Spinal cord (tissue), 10 donors: ENCODE measurements around the gene MAD2L2. TPM values are rescaled to one million over a fixed set of nuclear protein-coding genes. Genes with fewer than 3 reads are reported as not detected.
A peak's percentile ranks its signal among the peaks of the same experiment; 100 is the strongest.

ENCODE experiments used
- DNase-seq, 6 donors: peaks; one replicate each; pipeline versions ENCODE4 v3.0.0 to v3.0.0-alpha.2; 2013 to 2015; ENCODE audit warnings: low spot score in 6 of 6, low read depth in 4 of 6
- H3K27ac ChIP-seq: one replicate; pipeline ENCODE4 v1.5.1; 2013; ENCODE audit warnings: low read depth, low read length, control low read depth
- H3K27me3 ChIP-seq: one replicate; pipeline ENCODE4 v1.6.1; 2013; ENCODE audit warnings: low read length; ENCODE audit not compliant: control insufficient read depth, insufficient read depth
- H3K36me3 ChIP-seq: one replicate; pipeline ENCODE4 v1.6.1; 2013; ENCODE audit warnings: low read length; ENCODE audit not compliant: control insufficient read depth, insufficient read depth
- H3K4me1 ChIP-seq: one replicate; pipeline ENCODE4 v1.6.1; 2013; ENCODE audit warnings: low read length; ENCODE audit not compliant: control insufficient read depth, insufficient read depth
- H3K4me3 ChIP-seq: one replicate; pipeline ENCODE4 v1.5.1; 2013; ENCODE audit warnings: low read depth, low read length, control low read depth
- H3K9me3 ChIP-seq: one replicate; pipeline ENCODE4 v1.6.1; 2013; ENCODE audit warnings: low read length; ENCODE audit not compliant: control insufficient read depth, insufficient read depth
- WGBS: methylation state at CpG from one replicate; pipeline ENCODE4 v1.1.5; 2013; ENCODE audit warnings: missing lambda C conversion rate; ENCODE audit not compliant: insufficient coverage; 5-methylcytosine and 5-hydroxymethylcytosine counted together
- polyA plus RNA-seq, 2 donors: library from polyadenylated mRNA; unstranded; fragments of 120-200 nt; gene quantifications; one replicate each; pipeline ENCODE4 v1.2.1, GENCODE V29; 2013; ENCODE audit not compliant: insufficient read length in 2 of 2
- total RNA-seq, 2 donors: library from RNA; depleted of rRNA in 1 of 2; stranded (reverse); fragments of 120-200 nt in 1 of 2; fragments of >200 nt in 1 of 2; gene quantifications; one replicate each; pipeline versions ENCODE4 v1.2.3 to v1.2.4, GENCODE V29; 2013 to 2014
- donor health status: healthy.

MAD2L2 gene
- total and polyA plus RNA-seq, 4 donors = 27.3 to 70.8 (median 62.3) TPM

DNA sequence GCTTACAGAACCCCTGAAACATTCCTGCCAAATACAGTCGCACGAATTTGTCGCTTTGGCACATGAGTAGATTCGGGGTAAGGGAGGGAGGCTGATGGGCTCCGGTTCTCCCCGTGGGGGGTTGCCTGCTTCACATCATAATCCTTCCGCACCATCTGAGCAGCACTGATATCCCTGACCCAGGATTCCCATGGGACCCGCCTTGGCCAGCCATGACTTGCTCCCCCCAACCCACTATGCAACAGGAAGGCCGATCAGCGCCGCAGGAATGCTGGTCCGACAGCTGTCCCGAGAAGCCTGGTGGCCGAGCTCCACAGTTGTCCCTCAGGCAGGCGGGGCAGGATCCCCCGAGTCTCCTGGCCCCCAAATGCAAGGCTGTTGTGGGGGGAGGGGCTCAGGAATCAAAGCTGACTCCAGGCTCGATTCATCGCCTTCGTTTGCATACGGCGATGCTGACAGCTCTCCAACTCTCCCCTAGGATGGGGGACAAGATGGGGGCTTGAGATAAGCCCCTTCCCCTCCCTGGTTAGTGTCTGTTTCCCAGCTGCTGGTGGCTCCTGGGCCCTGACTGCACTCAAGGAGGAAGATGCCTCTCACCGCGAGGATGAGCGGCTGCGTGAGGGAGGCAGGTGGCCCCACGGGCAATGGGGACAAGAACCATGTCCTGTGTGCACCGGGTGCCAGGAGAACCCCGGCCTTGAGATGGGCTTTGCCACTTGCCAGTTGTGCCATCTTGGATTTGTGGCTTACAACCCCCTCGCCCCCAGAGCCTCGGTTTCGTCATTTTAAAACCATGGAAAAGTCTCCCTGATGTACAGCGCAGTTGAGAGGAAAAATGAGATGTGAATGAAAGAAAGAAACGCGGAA, 19.9 kb upstream of the MAD2L2 start:
- peaks cover 53% of the 10 kb centered on the region for H3K4me1 ChIP-seq
- no peaks in the 10 kb centered on the region for H3K36me3 ChIP-seq
- peaks cover 2% of the 10 kb centered on the region for H3K27me3 ChIP-seq
- WGBS = 12% methylated on average over 16 of the region's 34 CpGs
- H3K27ac ChIP-seq = peak overlapping the region; percentile 77
- peak in 2 of 6 donors; percentile 67 to 86 for DNase-seq
- no peaks in the 10 kb centered on the region for H3K9me3 ChIP-seq
- no peak overlapping the region for H3K4me3 ChIP-seq

DNA sequence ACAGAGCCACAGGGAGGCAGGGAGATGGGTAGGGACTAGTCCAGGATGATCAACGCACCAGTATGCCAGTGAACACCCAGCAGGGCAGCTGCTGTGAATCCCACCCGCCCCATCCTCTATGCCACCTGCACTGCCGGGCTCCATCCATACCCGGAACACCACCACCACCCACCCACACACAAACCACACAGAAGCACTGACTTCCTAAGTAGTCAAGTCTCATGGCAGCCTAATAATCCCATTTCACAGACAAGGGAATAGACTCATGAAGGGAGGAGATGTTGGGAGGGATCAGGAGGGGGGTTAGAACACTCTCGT, 16.9 kb upstream of the MAD2L2 start:
- peaks cover 12% of the 10 kb centered on the region for H3K27me3 ChIP-seq
- no peak overlapping the region for H3K4me3 ChIP-seq
- no peak overlapping the region for H3K27ac ChIP-seq
- no peaks in the 10 kb centered on the region for H3K9me3 ChIP-seq
- 100% methylated on average over 1 of the region's 5 CpGs for WGBS
- no peak for DNase-seq
- H3K4me1 ChIP-seq = peaks cover 35% of the 10 kb centered on the region
- no peaks in the 10 kb centered on the region for H3K36me3 ChIP-seq

GRCh38 chr1:11697188-11697892, 16.4 kb upstream of the MAD2L2 start:
- H3K4me1 ChIP-seq = peaks cover 31% of the 10 kb centered on the region
- peaks cover 16% of the 10 kb centered on the region for H3K27me3 ChIP-seq
- 77% methylated on average over 8 of the region's 8 CpGs for WGBS
- no peaks in the 10 kb centered on the region for H3K36me3 ChIP-seq
- DNase-seq = no peak
- H3K9me3 ChIP-seq = no peaks in the 10 kb centered on the region
- no peak overlapping the region for H3K27ac ChIP-seq
- no peak overlapping the region for H3K4me3 ChIP-seq

GRCh38 chr1:11695861-11696260, 14.9 kb upstream of the MAD2L2 start:
- H3K27ac ChIP-seq = no peak overlapping the region
- DNase-seq = no peak
- H3K27me3 ChIP-seq = peaks cover 22% of the 10 kb centered on the region
- H3K36me3 ChIP-seq = no peaks in the 10 kb centered on the region
- H3K4me3 ChIP-seq = no peak overlapping the region
- H3K9me3 ChIP-seq = no peaks in the 10 kb centered on the region
- H3K4me1 ChIP-seq = peaks cover 24% of the 10 kb centered on the region
- WGBS = 67% methylated on average over 6 of the region's 6 CpGs

GRCh38 chr1:11693917-11694316, 13.0 kb upstream of the MAD2L2 start:
- Histone ChIP-seq H3K36me3 (no peaks in the 10 kb centered on the region), H3K4me1 (peaks cover 26% of the 10 kb centered on the region), H3K27me3 (peaks cover 27% of the 10 kb centered on the region), H3K27ac (no peak overlapping the region), H3K4me3 (no peak overlapping the region), H3K9me3 (no peaks in the 10 kb centered on the region)
- DNase-seq = no peak
- WGBS = 81% methylated on average over 3 of the region's 5 CpGs

DNA sequence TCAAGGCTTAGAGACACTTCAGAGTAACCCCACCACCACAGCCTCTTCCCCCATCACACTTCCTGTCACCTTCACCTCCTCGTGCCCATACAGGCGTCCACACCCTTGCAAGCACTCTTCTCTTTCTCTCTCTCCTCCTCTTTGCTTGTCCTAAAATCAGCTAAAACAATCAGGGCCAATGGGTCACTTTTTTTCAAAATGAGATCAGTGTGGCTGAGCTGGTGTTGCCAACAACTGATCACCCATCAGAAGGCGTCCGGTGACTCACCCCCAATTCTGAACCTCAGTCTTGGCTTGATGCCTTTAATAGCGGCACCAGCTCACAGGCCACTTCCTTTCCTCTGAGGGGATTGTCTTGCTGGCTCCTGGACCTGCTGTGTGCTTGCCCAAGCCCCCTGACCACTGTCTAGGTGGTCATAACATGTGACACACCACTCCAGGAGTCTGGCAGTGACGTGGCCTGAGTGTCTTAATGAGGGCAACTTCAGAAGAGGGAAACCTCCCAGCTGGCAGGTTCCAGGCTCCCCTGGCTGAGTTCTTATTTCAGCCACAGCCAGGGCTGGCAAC, 12.2 kb upstream of the MAD2L2 start:
- Histone ChIP-seq H3K4me1 (peaks cover 29% of the 10 kb centered on the region), H3K27me3 (peaks cover 27% of the 10 kb centered on the region), H3K36me3 (no peaks in the 10 kb centered on the region), H3K9me3 (no peaks in the 10 kb centered on the region), H3K4me3 (no peak overlapping the region), H3K27ac (no peak overlapping the region)
- 42% methylated on average over 6 of the region's 6 CpGs for WGBS
- peak in 1 of 6 donors; percentile 41 for DNase-seq

DNA sequence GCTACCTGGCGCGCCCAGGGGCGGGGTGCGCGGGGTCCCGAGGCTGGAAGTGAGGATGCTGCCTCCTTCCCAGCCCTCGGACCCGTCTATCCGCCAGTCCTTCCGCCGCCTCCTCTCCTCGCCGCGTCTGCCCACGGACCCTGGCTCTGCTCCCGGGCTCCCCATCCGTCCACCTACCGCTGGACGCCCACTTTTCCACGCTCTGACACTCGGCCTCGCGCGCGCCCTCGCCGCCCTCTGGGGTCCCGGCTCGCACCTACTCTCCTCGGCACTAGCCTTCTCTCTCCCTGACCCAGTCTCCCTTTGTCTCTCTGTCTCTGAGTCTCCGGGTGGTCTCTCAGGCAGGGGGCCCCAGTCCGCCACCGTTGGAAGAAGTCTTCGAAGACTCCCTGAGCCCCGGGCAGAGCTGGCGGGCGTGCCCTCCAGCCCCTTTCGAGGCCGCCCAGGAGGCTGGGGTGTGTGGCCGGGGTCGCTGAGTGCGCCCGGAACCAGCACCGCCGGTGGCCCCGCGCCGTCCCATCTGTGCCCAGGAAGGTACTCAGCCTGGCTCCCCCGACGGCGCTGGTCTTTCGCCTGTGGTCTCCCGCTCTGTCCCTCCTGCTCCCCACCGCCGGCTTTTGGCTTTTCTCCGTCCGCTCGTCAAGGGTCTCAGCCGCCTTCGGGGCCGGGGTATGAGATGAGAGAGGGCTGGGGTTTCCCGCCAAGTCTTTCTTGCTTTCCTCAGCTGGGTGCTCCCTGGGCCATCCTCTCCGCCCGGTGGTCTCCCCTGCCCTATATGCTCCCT, 11.2 kb upstream of the MAD2L2 start:
- Histone ChIP-seq H3K36me3 (no peaks in the 10 kb centered on the region), H3K4me3 (peak overlapping the region; percentile 2), H3K27ac (no peak overlapping the region), H3K9me3 (no peaks in the 10 kb centered on the region), H3K27me3 (peaks cover 27% of the 10 kb centered on the region), H3K4me1 (peaks cover 29% of the 10 kb centered on the region)
- DNase-seq = no peak
- WGBS = 3% methylated on average over 51 of the region's 64 CpGs

GRCh38 chr1:11691302-11691914, 10.5 kb upstream of the MAD2L2 start, which contains the start of gene DRAXIN:
Gene DRAXIN (plus strand): TSS chr1:11691710. CDS start chr1:11706259, 14,549 bp downstream.
- Histone ChIP-seq H3K9me3 (no peaks in the 10 kb centered on the region), H3K27me3 (peaks cover 27% of the 10 kb centered on the region), H3K4me3 (peak within 1 kb of the TSS; percentile 51), H3K36me3 (no peaks in the 10 kb centered on the region), H3K27ac (no peak within 1 kb of the TSS), H3K4me1 (peaks cover 29% of the 10 kb centered on the region)
- DNase-seq = peak in 3 of 6 donors; percentile 43 to 88 (median 83)
- WGBS = under 1% methylated on average over 68 of the region's 78 CpGs
